K562 (cell line): ENCODE results near the gene LIFR. TPM values are rescaled to one million over a fixed set of nuclear protein-coding genes. Genes with fewer than 3 reads are reported as not detected.

ENCODE experiments used
- CEBPG ChIP-seq, 3 experiments: fragments of 200-800 bp in 1 of 3; sonication (Bioruptor generic) in 1 of 3; sonication (generic) in 1 of 3; formaldehyde crosslinking in 1 of 3; IDR thresholded peaks in 2 of 3; conservative IDR thresholded peaks in 1 of 3; 2 replicates each; pipeline versions ENCODE4 v1.6.1 to v1.8.0; 2016 to 2022; ENCODE audit warnings: missing compliant biosample characterization in 2 of 3, missing genetic modification characterization in 2 of 3, mild to moderate bottlenecking in 1 of 3, missing genetic modification reagents in 1 of 3
- CREM ChIP-seq: IDR thresholded peaks from 2 replicates; pipeline ENCODE4 v1.6.1; 2014; ENCODE audit warnings: antibody characterized with exemption, low read depth
- ERF ChIP-seq: fragments of 450-650 bp; formaldehyde crosslinking; IDR thresholded peaks from 2 replicates; pipeline ENCODE4 v1.4.0; 2020; ENCODE audit warnings: mild to moderate bottlenecking, mixed read lengths
- GABPA ChIP-seq: fragments of 200-800 bp; sonication (Bioruptor generic); conservative IDR thresholded peaks from 2 replicates; pipeline ENCODE4 v1.6.1; 2016; ENCODE audit warnings: low read depth, missing genetic modification characterization, missing compliant biosample characterization
- MCM3 ChIP-seq: fragments of 450-650 bp; IDR thresholded peaks from 2 replicates; pipeline ENCODE4 v1.6.1; 2016
- NFIC ChIP-seq: fragments of 450-650 bp; IDR thresholded peaks from 2 replicates; pipeline ENCODE4 v1.6.1; 2017; ENCODE audit warnings: mild to moderate bottlenecking, inconsistent platforms
- SNRNP70 ChIP-seq: fragments of 200-400 bp; formaldehyde crosslinking; optimal IDR thresholded peaks from 2 replicates; pipeline ENCODE3; 2017; ENCODE audit warnings: low read depth, low read length
- SREBF1 ChIP-seq: fragments of 150-350 bp; IDR thresholded peaks from 2 replicates; pipeline ENCODE4 v1.6.1; 2014; ENCODE audit warnings: antibody characterized with exemption, low read depth, low read length, borderline replicate concordance
- ZC3H8 ChIP-seq: fragments of 450-650 bp; IDR thresholded peaks from 2 replicates; pipeline ENCODE4 v1.6.1; 2017
- ZNF143 ChIP-seq: sonication (generic); formaldehyde crosslinking; IDR thresholded peaks from 2 replicates; pipeline ENCODE4 v1.9.0; 2022; ENCODE audit warnings: mild to moderate bottlenecking, missing genetic modification reagents
- ZNF224 ChIP-seq: sonication (generic); formaldehyde crosslinking; IDR thresholded peaks from 2 replicates; pipeline ENCODE4 v1.8.0; 2022; ENCODE audit warnings: mild to moderate bottlenecking, missing genetic modification reagents
- polyA plus RNA-seq, 8 experiments: library from polyadenylated mRNA; depleted of rRNA in 4 of 8; stranded (reverse) in 5 of 8; unstranded in 3 of 8; fragments of >200 nt; fragmentation: Nextera tagmentation in 2 of 8; fragmentation: Illumina TruSeq in 1 of 8; extraction: Ambion mirVana in 2 of 8; extraction: Trizol in 1 of 8; gene quantifications; 2 replicates each; pipeline versions ENCODE4 v1.2.1 to v1.2.3, GENCODE V29; 2011 to 2014; ENCODE audit warnings: inconsistent platforms in 1 of 8, missing spikeins in 1 of 8
- total RNA-seq, 7 experiments: library from RNA; depleted of rRNA in 6 of 7; stranded (reverse); fragments of >200 nt in 6 of 7; fragmentation: Illumina TruSeq in 2 of 7; extraction: Trizol in 2 of 7; gene quantifications; 2 replicates each; pipeline versions ENCODE4 v1.2.1 to v1.2.3, GENCODE V29; 2011 to 2021; ENCODE audit warnings: low replicate concordance in 1 of 7
- TF ChIP-seq, protein P1 (sequence below): fragments of 200-400 bp; formaldehyde crosslinking; IDR thresholded peaks from 2 replicates; pipeline ENCODE4 v1.6.1; 2017; ENCODE audit warnings: mild to moderate bottlenecking, low read depth, low read length, moderate library complexity
- TF ChIP-seq, protein P2 (sequence below), 2 experiments: fragments of 450-650 bp; formaldehyde crosslinking in 1 of 2; IDR thresholded peaks; 2 replicates each; pipeline versions ENCODE4 v1.4.0 to v1.6.1; 2014 to 2020; ENCODE audit warnings: mild to moderate bottlenecking in 2 of 2, borderline replicate concordance in 1 of 2, low read depth in 1 of 2
- TF ChIP-seq, protein P3 (sequence below): fragments of 250-450 bp; sonication (Bioruptor Pico); IDR thresholded peaks from 2 replicates; pipeline ENCODE4 v1.5.0; 2021
- TF ChIP-seq, protein P4 (sequence below): IDR thresholded peaks from 2 replicates; pipeline ENCODE4 v1.6.1; 2016; ENCODE audit warnings: missing genetic modification characterization, missing compliant biosample characterization

Gene LIFR
- total and polyA plus RNA-seq, 9 of the 15 experiments (the other 6 are each of a cell fraction or from before 2014, with no cell fraction given), result 0.43 to 5.7 (median 3.3) TPM

DNA sequence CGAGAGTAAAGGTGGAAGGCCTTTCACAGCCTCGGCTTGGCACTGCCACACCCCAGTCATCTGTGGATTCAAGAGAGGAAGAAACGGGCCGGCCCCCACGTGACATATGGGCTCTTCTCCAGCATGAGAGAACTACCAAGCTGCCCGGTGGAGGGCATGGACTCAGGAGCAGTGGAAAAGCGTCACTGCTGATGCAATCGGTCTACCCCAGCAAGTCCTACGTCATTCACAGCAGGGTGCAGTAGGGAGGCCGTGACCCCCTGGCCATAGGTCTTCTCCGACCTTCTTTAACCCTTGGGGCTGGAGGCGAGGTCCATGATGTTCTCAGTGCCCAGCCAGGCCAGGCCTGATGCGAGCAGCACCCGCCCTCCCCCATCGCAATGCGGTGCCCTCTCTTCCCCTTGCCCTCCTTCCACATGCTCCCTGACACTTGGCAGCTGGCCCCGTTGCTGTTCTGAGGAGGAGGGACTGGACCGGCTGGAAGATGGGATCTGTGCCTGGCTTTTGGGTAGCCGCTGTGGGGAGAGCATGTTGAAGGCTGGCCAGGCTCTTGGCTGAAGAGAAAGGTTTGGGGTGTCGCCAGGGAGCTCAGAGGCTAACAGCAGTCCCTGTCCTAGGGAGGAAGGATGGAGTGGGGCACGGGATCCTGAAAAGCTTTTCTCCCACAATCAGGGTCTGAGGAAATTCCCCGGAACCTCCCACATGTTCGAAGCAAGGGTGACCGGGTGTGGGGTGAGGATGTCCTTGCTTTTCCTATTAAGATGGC lies 89.8 kb downstream of the LIFR start (continued):
- TF ChIP-seq, protein P1, sequence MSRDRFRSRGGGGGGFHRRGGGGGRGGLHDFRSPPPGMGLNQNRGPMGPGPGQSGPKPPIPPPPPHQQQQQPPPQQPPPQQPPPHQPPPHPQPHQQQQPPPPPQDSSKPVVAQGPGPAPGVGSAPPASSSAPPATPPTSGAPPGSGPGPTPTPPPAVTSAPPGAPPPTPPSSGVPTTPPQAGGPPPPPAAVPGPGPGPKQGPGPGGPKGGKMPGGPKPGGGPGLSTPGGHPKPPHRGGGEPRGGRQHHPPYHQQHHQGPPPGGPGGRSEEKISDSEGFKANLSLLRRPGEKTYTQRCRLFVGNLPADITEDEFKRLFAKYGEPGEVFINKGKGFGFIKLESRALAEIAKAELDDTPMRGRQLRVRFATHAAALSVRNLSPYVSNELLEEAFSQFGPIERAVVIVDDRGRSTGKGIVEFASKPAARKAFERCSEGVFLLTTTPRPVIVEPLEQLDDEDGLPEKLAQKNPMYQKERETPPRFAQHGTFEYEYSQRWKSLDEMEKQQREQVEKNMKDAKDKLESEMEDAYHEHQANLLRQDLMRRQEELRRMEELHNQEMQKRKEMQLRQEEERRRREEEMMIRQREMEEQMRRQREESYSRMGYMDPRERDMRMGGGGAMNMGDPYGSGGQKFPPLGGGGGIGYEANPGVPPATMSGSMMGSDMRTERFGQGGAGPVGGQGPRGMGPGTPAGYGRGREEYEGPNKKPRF, result no peak
- TF ChIP-seq, protein P2, sequence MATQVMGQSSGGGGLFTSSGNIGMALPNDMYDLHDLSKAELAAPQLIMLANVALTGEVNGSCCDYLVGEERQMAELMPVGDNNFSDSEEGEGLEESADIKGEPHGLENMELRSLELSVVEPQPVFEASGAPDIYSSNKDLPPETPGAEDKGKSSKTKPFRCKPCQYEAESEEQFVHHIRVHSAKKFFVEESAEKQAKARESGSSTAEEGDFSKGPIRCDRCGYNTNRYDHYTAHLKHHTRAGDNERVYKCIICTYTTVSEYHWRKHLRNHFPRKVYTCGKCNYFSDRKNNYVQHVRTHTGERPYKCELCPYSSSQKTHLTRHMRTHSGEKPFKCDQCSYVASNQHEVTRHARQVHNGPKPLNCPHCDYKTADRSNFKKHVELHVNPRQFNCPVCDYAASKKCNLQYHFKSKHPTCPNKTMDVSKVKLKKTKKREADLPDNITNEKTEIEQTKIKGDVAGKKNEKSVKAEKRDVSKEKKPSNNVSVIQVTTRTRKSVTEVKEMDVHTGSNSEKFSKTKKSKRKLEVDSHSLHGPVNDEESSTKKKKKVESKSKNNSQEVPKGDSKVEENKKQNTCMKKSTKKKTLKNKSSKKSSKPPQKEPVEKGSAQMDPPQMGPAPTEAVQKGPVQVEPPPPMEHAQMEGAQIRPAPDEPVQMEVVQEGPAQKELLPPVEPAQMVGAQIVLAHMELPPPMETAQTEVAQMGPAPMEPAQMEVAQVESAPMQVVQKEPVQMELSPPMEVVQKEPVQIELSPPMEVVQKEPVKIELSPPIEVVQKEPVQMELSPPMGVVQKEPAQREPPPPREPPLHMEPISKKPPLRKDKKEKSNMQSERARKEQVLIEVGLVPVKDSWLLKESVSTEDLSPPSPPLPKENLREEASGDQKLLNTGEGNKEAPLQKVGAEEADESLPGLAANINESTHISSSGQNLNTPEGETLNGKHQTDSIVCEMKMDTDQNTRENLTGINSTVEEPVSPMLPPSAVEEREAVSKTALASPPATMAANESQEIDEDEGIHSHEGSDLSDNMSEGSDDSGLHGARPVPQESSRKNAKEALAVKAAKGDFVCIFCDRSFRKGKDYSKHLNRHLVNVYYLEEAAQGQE (IDR thresholded peaks at IDR 0.05; ENCODE audit: borderline replicate concordance), result no peak
- TF ChIP-seq, protein P2 (CRISPR knock-in tag; IDR thresholded peaks at IDR 0.05; ENCODE audit: low read depth), result no peak
- peak; percentile 24; the same call in 1 of the 2 replicates for TF ChIP-seq CEBPG (CRISPR knock-in tag; IDR thresholded peaks at IDR 0.05)
- peak; percentile 26 to 81; a peak in 2 of 4 replicates for TF ChIP-seq CEBPG (tag; conservative IDR thresholded peaks at IDR 0.05 in 1 of 2, IDR thresholded peaks at IDR 0.05 in 1 of 2)
- TF ChIP-seq SREBF1, result no peak
- TF ChIP-seq MCM3, result no peak
- no peak for TF ChIP-seq ZNF224 (CRISPR knock-in tag)
- no peak for TF ChIP-seq GABPA
- TF ChIP-seq SNRNP70, result no peak
- TF ChIP-seq NFIC, result no peak
- no peak for TF ChIP-seq ZNF143
- no peak for TF ChIP-seq ZC3H8
- peak; percentile 87 for TF ChIP-seq CREM
- TF ChIP-seq, protein P3, sequence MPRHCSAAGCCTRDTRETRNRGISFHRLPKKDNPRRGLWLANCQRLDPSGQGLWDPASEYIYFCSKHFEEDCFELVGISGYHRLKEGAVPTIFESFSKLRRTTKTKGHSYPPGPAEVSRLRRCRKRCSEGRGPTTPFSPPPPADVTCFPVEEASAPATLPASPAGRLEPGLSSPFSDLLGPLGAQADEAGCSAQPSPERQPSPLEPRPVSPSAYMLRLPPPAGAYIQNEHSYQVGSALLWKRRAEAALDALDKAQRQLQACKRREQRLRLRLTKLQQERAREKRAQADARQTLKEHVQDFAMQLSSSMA (CRISPR knock-in tag), result no peak
- TF ChIP-seq ERF (CRISPR knock-in tag), result no peak
- TF ChIP-seq, protein P4, sequence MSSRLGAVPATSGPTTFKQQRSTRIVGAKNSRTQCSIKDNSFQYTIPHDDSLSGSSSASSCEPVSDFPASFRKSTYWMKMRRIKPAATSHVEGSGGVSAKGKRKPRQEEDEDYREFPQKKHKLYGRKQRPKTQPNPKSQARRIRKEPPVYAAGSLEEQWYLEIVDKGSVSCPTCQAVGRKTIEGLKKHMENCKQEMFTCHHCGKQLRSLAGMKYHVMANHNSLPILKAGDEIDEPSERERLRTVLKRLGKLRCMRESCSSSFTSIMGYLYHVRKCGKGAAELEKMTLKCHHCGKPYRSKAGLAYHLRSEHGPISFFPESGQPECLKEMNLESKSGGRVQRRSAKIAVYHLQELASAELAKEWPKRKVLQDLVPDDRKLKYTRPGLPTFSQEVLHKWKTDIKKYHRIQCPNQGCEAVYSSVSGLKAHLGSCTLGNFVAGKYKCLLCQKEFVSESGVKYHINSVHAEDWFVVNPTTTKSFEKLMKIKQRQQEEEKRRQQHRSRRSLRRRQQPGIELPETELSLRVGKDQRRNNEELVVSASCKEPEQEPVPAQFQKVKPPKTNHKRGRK (tag), result no peak
